NB4 (cell line): ENCODE measurements around the gene SMARCAL1.

Experiments used
- POLR2A ChIP-seq: IDR thresholded peaks from 2 replicates; pipeline ENCODE4 v1.6.1; 2011; ENCODE audit warnings: mild to moderate bottlenecking; ENCODE audit not compliant: insufficient read length; ENCODE audit errors: extremely low read depth
- TF ChIP-seq, protein P1 (sequence below): IDR thresholded peaks from one replicate; pipeline ENCODE4 v1.5.1; 2012; ENCODE audit warnings: low read depth, low read length
- TF ChIP-seq, protein P2 (sequence below): IDR thresholded peaks from 2 replicates; pipeline ENCODE4 v1.6.1; 2011; ENCODE audit warnings: low read depth, low read length

DNA sequence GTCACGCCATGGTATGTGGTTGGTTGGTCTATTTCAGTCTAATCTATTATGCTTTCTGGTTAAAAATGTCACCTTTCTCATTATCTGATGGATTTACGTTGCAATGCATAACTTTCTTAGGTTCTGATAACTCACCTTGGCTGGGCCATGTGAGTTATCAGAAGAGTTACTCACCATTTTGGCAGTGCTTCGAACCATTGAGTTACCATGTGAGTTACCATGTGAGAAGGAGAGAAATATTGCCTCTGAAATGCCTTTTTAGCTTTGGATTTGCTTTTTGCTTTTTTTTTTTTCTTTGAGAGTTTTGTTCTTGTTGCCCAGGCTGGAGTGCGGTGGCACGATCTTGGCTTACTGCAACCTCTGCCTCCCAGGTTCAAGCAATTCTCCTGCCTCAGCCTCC, 1.6 kb downstream of the SMARCAL1 start:
- no peak for TF ChIP-seq POLR2A
- TF ChIP-seq, protein P1, sequence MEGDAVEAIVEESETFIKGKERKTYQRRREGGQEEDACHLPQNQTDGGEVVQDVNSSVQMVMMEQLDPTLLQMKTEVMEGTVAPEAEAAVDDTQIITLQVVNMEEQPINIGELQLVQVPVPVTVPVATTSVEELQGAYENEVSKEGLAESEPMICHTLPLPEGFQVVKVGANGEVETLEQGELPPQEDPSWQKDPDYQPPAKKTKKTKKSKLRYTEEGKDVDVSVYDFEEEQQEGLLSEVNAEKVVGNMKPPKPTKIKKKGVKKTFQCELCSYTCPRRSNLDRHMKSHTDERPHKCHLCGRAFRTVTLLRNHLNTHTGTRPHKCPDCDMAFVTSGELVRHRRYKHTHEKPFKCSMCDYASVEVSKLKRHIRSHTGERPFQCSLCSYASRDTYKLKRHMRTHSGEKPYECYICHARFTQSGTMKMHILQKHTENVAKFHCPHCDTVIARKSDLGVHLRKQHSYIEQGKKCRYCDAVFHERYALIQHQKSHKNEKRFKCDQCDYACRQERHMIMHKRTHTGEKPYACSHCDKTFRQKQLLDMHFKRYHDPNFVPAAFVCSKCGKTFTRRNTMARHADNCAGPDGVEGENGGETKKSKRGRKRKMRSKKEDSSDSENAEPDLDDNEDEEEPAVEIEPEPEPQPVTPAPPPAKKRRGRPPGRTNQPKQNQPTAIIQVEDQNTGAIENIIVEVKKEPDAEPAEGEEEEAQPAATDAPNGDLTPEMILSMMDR: no peak
- TF ChIP-seq, protein P2, sequence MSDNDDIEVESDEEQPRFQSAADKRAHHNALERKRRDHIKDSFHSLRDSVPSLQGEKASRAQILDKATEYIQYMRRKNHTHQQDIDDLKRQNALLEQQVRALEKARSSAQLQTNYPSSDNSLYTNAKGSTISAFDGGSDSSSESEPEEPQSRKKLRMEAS: no peak
